Panc1 (cell line): ENCODE results near the gene GSKIP.

ENCODE experiments used
- POLR2AphosphoS5 ChIP-seq: IDR thresholded peaks from 2 replicates; pipeline ENCODE4 v1.6.1; 2012; ENCODE audit warnings: mild to moderate bottlenecking, low read depth, low read length, moderate library complexity
- SIN3A ChIP-seq: IDR thresholded peaks from 2 replicates; pipeline ENCODE4 v1.6.1; 2012; ENCODE audit warnings: low read depth, mild to moderate bottlenecking, low read length, moderate library complexity, borderline replicate concordance; ENCODE audit not compliant: insufficient read depth
- TF ChIP-seq, protein P1 (sequence below): fragments of 450-650 bp; IDR thresholded peaks from 2 replicates; pipeline ENCODE4 v1.5.1; 2017; ENCODE audit warnings: mild to moderate bottlenecking
- TF ChIP-seq, protein P2 (sequence below), 2 experiments: IDR thresholded peaks; 2 replicates each; pipeline ENCODE4 v1.6.1; 2011 to 2012; ENCODE audit warnings: low read depth in 2 of 2, control low read depth in 1 of 2, low read length in 1 of 2, mild to moderate bottlenecking in 1 of 2, moderate library complexity in 1 of 2; ENCODE audit not compliant: insufficient read depth in 1 of 2

DNA sequence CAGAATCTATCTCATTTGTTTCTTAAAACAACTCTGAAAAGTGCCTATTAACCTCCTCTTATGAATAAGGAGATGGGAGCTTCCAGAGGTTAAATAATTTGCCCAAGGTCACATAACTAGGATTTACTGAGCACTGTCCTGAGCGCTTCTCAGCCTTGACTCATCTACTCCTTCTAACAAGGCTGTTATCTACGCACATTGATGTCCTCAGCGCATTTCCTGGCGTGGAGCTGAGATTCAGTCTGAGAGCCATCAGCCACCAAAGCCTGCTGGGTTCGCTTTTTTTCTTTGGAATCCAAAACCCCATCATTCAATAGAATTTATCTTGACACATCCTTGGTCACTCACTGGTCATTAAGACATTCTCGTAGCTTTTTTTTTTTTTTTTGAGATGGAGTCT, 57.9 kb downstream of the GSKIP start:
- TF ChIP-seq, protein P1, sequence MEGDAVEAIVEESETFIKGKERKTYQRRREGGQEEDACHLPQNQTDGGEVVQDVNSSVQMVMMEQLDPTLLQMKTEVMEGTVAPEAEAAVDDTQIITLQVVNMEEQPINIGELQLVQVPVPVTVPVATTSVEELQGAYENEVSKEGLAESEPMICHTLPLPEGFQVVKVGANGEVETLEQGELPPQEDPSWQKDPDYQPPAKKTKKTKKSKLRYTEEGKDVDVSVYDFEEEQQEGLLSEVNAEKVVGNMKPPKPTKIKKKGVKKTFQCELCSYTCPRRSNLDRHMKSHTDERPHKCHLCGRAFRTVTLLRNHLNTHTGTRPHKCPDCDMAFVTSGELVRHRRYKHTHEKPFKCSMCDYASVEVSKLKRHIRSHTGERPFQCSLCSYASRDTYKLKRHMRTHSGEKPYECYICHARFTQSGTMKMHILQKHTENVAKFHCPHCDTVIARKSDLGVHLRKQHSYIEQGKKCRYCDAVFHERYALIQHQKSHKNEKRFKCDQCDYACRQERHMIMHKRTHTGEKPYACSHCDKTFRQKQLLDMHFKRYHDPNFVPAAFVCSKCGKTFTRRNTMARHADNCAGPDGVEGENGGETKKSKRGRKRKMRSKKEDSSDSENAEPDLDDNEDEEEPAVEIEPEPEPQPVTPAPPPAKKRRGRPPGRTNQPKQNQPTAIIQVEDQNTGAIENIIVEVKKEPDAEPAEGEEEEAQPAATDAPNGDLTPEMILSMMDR, result no peak
- TF ChIP-seq, protein P2, sequence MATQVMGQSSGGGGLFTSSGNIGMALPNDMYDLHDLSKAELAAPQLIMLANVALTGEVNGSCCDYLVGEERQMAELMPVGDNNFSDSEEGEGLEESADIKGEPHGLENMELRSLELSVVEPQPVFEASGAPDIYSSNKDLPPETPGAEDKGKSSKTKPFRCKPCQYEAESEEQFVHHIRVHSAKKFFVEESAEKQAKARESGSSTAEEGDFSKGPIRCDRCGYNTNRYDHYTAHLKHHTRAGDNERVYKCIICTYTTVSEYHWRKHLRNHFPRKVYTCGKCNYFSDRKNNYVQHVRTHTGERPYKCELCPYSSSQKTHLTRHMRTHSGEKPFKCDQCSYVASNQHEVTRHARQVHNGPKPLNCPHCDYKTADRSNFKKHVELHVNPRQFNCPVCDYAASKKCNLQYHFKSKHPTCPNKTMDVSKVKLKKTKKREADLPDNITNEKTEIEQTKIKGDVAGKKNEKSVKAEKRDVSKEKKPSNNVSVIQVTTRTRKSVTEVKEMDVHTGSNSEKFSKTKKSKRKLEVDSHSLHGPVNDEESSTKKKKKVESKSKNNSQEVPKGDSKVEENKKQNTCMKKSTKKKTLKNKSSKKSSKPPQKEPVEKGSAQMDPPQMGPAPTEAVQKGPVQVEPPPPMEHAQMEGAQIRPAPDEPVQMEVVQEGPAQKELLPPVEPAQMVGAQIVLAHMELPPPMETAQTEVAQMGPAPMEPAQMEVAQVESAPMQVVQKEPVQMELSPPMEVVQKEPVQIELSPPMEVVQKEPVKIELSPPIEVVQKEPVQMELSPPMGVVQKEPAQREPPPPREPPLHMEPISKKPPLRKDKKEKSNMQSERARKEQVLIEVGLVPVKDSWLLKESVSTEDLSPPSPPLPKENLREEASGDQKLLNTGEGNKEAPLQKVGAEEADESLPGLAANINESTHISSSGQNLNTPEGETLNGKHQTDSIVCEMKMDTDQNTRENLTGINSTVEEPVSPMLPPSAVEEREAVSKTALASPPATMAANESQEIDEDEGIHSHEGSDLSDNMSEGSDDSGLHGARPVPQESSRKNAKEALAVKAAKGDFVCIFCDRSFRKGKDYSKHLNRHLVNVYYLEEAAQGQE (IDR thresholded peaks at IDR 0.05; ENCODE audit: insufficient read depth in 1 of 2, low read depth in 2 of 2, low read length in 1 of 2), result no peak
- TF ChIP-seq SIN3A (no peak), POLR2AphosphoS5 (no peak)
